Measurements from ENCODE around the gene MACROD2. TPM values are rescaled to one million over a fixed set of nuclear protein-coding genes. Genes with fewer than 3 reads are reported as not detected.

Gene MACROD2
- total RNA-seq, 1 experiment from 2014 or later, result 1.6 TPM

GRCh38 chr20:14049111-14049510 is 53.8 kb downstream of the MACROD2 start:
- H2BK20ac ChIP-seq (ENCODE audit: low read depth, low read length, poor library complexity, severe bottlenecking), result no peak overlapping the region
- H2BK5ac ChIP-seq (ENCODE audit: insufficient read length, low read length), result no peak overlapping the region
- WGBS (ENCODE audit: extremely low coverage, insufficient read length, low lambda C conversion rate), result no CpG with 5 or more reads among the region's 4 CpGs
- H4K20me1 ChIP-seq (ENCODE audit: control insufficient read depth, insufficient read depth, insufficient read length), result no peaks in the 10 kb centered on the region
- peaks cover under 1 to 2% (median 1%) of the 10 kb centered on the region in 3 experiments; a peak in 4 of 7 replicates for H3K36me3 Mint-ChIP-seq (ENCODE audit: insufficient read depth in 1 of 3, low read depth in 3 of 3)
- H3K9me3 Mint-ChIP-seq, result peaks cover 0 to under 1% of the 10 kb centered on the region in 2 experiments; a peak in 1 of 5 replicates
- no peaks in the 10 kb centered on the region for H3K27me3 Mint-ChIP-seq (ENCODE audit: low read depth)
- no peak overlapping the region for H3K18ac ChIP-seq (ENCODE audit: insufficient read length, low read depth, low read length)
- no peak overlapping the region for H3K56ac ChIP-seq (ENCODE audit: insufficient read length, low read depth, low read length)
- no peak overlapping the region for H3K4me2 ChIP-seq (ENCODE audit: insufficient read depth, insufficient read length, low read length)
- H3K27me3 ChIP-seq (ENCODE audit: insufficient read depth, low read length), result no peaks in the 10 kb centered on the region
- no peaks in the 10 kb centered on the region for H3K79me1 ChIP-seq (ENCODE audit: insufficient read depth, low read depth, low read length, poor library complexity, severe bottlenecking)
- no peaks in the 10 kb centered on the region for H3K4me1 ChIP-seq (ENCODE audit: insufficient read depth, low read length)
- no peak for DNase-seq
- H4K5ac ChIP-seq (ENCODE audit: insufficient read length, low read depth, low read length), result no peak overlapping the region
- peak overlapping the region in 1 of 3 experiments; percentile 52; a peak in 2 of 7 replicates for H3K27ac Mint-ChIP-seq
- H4K8ac ChIP-seq (replicated peaks; ENCODE audit: insufficient read length, low read depth, low read length), result no peak overlapping the region
- no peak overlapping the region for H3K23ac ChIP-seq (ENCODE audit: insufficient read length, low read depth, low read length)
- no peak overlapping the region for H4K91ac ChIP-seq (ENCODE audit: insufficient read length, low read depth, low read length)
- no peaks in the 10 kb centered on the region for H3K9me3 ChIP-seq (ENCODE audit: control insufficient read depth, low read depth, low read length)
- H2BK12ac ChIP-seq (ENCODE audit: insufficient read length, low read depth, low read length), result no peak overlapping the region
- no peaks in the 10 kb centered on the region for H3K23me2 ChIP-seq (ENCODE audit: insufficient read length, low read depth, low read length, poor library complexity, severe bottlenecking)
- H3K27ac ChIP-seq (ENCODE audit: insufficient read length, low read depth, low read length), result no peak overlapping the region
- H2BK120ac ChIP-seq (ENCODE audit: low read depth, low read length, poor library complexity, severe bottlenecking), result no peak overlapping the region
- no peak overlapping the region for H2BK15ac ChIP-seq (ENCODE audit: low read depth, low read length)
- H3K14ac ChIP-seq (ENCODE audit: insufficient read depth, low read length), result no peak overlapping the region
- H3K4ac ChIP-seq (ENCODE audit: low read depth, low read length), result no peak overlapping the region
- H3K4me3 Mint-ChIP-seq, result no peak overlapping the region
- H3K4me1 Mint-ChIP-seq, result peaks cover 0 to 1% of the 10 kb centered on the region in 2 experiments; a peak in 1 of 4 replicates
- no peak overlapping the region for H2AK5ac ChIP-seq (ENCODE audit: insufficient read length, low read length)
- H3T11ph ChIP-seq (ENCODE audit: low read length), result no peak overlapping the region
- no peak overlapping the region for H2AFZ ChIP-seq (ENCODE audit: low read length)
- TF ChIP-seq CTCF (conservative IDR thresholded peaks at IDR 0.05), result no peak
- H3K79me2 ChIP-seq (ENCODE audit: insufficient read depth, low read length), result no peaks in the 10 kb centered on the region
- no peak overlapping the region for H3K9ac ChIP-seq (ENCODE audit: extremely low read depth, insufficient read length, low read length)

Measured in H9 (cell line).